Endothelial cell (in vitro differentiated cells): Measurements from ENCODE around the gene LRBA. TPM values are rescaled to one million over a fixed set of nuclear protein-coding genes. Genes with fewer than 3 reads are reported as not detected.
"Not testable (repeated sequence)": the region's sequence is repeated elsewhere in the genome, so short reads cannot be mapped to it uniquely, and the experiment has no call there.

ENCODE experiments used
- DNase-seq: peaks from one replicate; pipeline ENCODE4 v3.0.0; 2021; ENCODE audit warnings: low spot score
- H3K27ac Mint-ChIP-seq: one replicate; pipeline ENCODE4 v1.8.0; 2021; ENCODE audit warnings: mixed read lengths, inconsistent platforms; ENCODE audit not compliant: unreplicated experiment
- H3K27me3 Mint-ChIP-seq: one replicate; pipeline ENCODE4 v1.8.0; 2021; ENCODE audit warnings: mild to moderate bottlenecking, moderate library complexity, mixed read lengths, inconsistent platforms; ENCODE audit not compliant: unreplicated experiment
- H3K36me3 Mint-ChIP-seq: one replicate; pipeline ENCODE4 v1.8.0; 2021; ENCODE audit warnings: mild to moderate bottlenecking, low read depth, mixed read lengths, inconsistent platforms; ENCODE audit not compliant: unreplicated experiment
- H3K4me1 Mint-ChIP-seq: one replicate; pipeline ENCODE4 v1.8.0; 2021; ENCODE audit warnings: mild to moderate bottlenecking, mixed read lengths, inconsistent platforms; ENCODE audit not compliant: unreplicated experiment
- H3K4me3 Mint-ChIP-seq: one replicate; pipeline ENCODE4 v1.8.0; 2021; ENCODE audit warnings: mild to moderate bottlenecking, mixed read lengths, inconsistent platforms; ENCODE audit not compliant: unreplicated experiment
- H3K9me3 Mint-ChIP-seq: one replicate; pipeline ENCODE4 v1.8.0; 2021; ENCODE audit warnings: mixed read lengths, inconsistent platforms; ENCODE audit not compliant: unreplicated experiment
- CTCF ChIP-seq: fragments of 200-600 bp; sonication (generic); IDR thresholded peaks from one replicate; pipeline ENCODE4 v1.5.0; 2021; ENCODE audit warnings: antibody characterized with exemption; ENCODE audit not compliant: unreplicated experiment
- total RNA-seq: library from RNA; stranded (reverse); fragmentation: NEBNext Ultra II Directional; extraction: Animal tissue kit (Norgen Biotek cat#: 25700); gene quantifications from one replicate; pipeline ENCODE4 v1.2.1, GENCODE V29; 2021; ENCODE audit not compliant: unreplicated experiment

The LRBA gene
- total RNA-seq, 1 donor from 2014 or later, result 44.3 TPM

GRCh38 chr4:150679018-150679764 is 335.9 kb downstream of the LRBA start:
- no peak for DNase-seq
- Mint-ChIP-seq H3K27ac (no peak overlapping the region), H3K36me3 (no peaks in the 10 kb centered on the region), H3K27me3 (no peaks in the 10 kb centered on the region), H3K4me3 (no peak overlapping the region), H3K4me1 (peaks cover 4% of the 10 kb centered on the region), H3K9me3 (no peaks in the 10 kb centered on the region)
- no peak for TF ChIP-seq CTCF

- Mint-ChIP-seq H3K9me3 (no peaks in the 10 kb centered on the region), H3K4me3 (no peak overlapping the region), H3K4me1 (no peaks in the 10 kb centered on the region), H3K27me3 (peaks cover 4% of the 10 kb centered on the region), H3K27ac (no peak overlapping the region), H3K36me3 (no peaks in the 10 kb centered on the region)
- no peak for TF ChIP-seq CTCF
- no peak for DNase-seq
These were observed 341.3 kb downstream of the LRBA start for GRCh38 chr4:150673793-150674192.

GRCh38 chr4:150668824-150669223 is 346.3 kb downstream of the LRBA start:
- no peak for DNase-seq
- TF ChIP-seq CTCF, result no peak
- Mint-ChIP-seq H3K27me3 (peaks cover 4% of the 10 kb centered on the region), H3K4me1 (peaks cover 10% of the 10 kb centered on the region), H3K4me3 (no peak overlapping the region), H3K27ac (no peak overlapping the region), H3K9me3 (no peaks in the 10 kb centered on the region), H3K36me3 (no peaks in the 10 kb centered on the region)

- TF ChIP-seq CTCF, result no peak
These were observed 350.1 kb downstream of the LRBA start for GRCh38 chr4:150664935-150665334.

GRCh38 chr4:150662686-150663085 is 352.4 kb downstream of the LRBA start:
- no peaks in the 10 kb centered on the region for H3K36me3 Mint-ChIP-seq
- no peak for DNase-seq
- TF ChIP-seq CTCF, result no peak
- peaks cover 10% of the 10 kb centered on the region for H3K4me1 Mint-ChIP-seq
- no peaks in the 10 kb centered on the region for H3K27me3 Mint-ChIP-seq
- no peak overlapping the region for H3K4me3 Mint-ChIP-seq
- H3K9me3 Mint-ChIP-seq, result no peaks in the 10 kb centered on the region
- no peak overlapping the region for H3K27ac Mint-ChIP-seq

More at GRCh38 chr4:150664935-150665334, 350.1 kb downstream of the LRBA start:
- peak overlapping the region; percentile 74 for H3K27ac Mint-ChIP-seq
- H3K4me3 Mint-ChIP-seq, result no peak overlapping the region
- H3K4me1 Mint-ChIP-seq, result peaks cover 10% of the 10 kb centered on the region
- H3K9me3 Mint-ChIP-seq, result no peaks in the 10 kb centered on the region
- no peaks in the 10 kb centered on the region for H3K36me3 Mint-ChIP-seq
- H3K27me3 Mint-ChIP-seq, result peaks cover 2% of the 10 kb centered on the region
- no peak for DNase-seq

GRCh38 chr4:150661551-150661950 is 353.5 kb downstream of the LRBA start:
- H3K27ac Mint-ChIP-seq, H3K9me3 Mint-ChIP-seq, DNase-seq, H3K27me3 Mint-ChIP-seq, H3K4me3 Mint-ChIP-seq, H3K36me3 Mint-ChIP-seq: not testable (repeated sequence)
- H3K4me1 Mint-ChIP-seq, result peaks cover 10% of the 10 kb centered on the region

- H3K4me3 Mint-ChIP-seq, H3K27ac Mint-ChIP-seq, H3K36me3 Mint-ChIP-seq, H3K27me3 Mint-ChIP-seq, H3K4me1 Mint-ChIP-seq, DNase-seq, H3K9me3 Mint-ChIP-seq: not testable (repeated sequence)
These were observed 356.8 kb downstream of the LRBA start for GRCh38 chr4:150658258-150658657.
